Stimulated activated CD4-positive, alpha-beta T cell treated with anti-CD3 and anti-CD28 coated beads, TNF-alpha, amount 100 ng/mL, for 1 hour (primary cell): ENCODE data around the gene RAB31.
"Not testable (repeated sequence)": the region's sequence is repeated elsewhere in the genome, so short reads cannot be mapped to it uniquely, and the experiment has no call there.

ENCODE experiments used
- DNase-seq, 3 donors: peaks; one replicate each; pipeline ENCODE4 v3.0.0-alpha.2; 2020; ENCODE audit warnings: low read depth in 3 of 3, low spot score in 1 of 3

Gene RAB31

GRCh38 chr18:9884532-9885140 is 176.5 kb downstream of the RAB31 start:
- DNase-seq, result no peak

GRCh38 chr18:9885170-9886004 is 177.3 kb downstream of the RAB31 start, which contains the start of gene TXNDC2:
TXNDC2 (plus strand) TSS chr18:9885973; CDS start chr18:9886681, 708 bp downstream.
- no peak for DNase-seq

GRCh38 chr18:9886005-9886348 is 177.9 kb downstream of the RAB31 start:
- no peak for DNase-seq

- DNase-seq, result no peak
Measured at GRCh38 chr18:9887992-9888391, 179.9 kb downstream of the RAB31 start.

GRCh38 chr18:9890196-9890595 is 182.1 kb downstream of the RAB31 start:
- DNase-seq, result no peak

- DNase-seq, result no peak
Measured at GRCh38 chr18:9890957-9891356, 182.9 kb downstream of the RAB31 start.

- DNase-seq, result not testable (repeated sequence)
Measured at GRCh38 chr18:9891515-9891914, 183.4 kb downstream of the RAB31 start.

- no peak for DNase-seq
Measured at GRCh38 chr18:9894454-9895068, 186.5 kb downstream of the RAB31 start.

GRCh38 chr18:9897129-9897528 is 189.0 kb downstream of the RAB31 start:
- no peak for DNase-seq

- not testable (repeated sequence) for DNase-seq
Measured at GRCh38 chr18:9897787-9898291, 189.7 kb downstream of the RAB31 start.

- DNase-seq, result no peak
Measured at GRCh38 chr18:9898792-9899549, 190.9 kb downstream of the RAB31 start.

- DNase-seq, result not testable (repeated sequence)
Measured at GRCh38 chr18:9899550-9899930, 191.4 kb downstream of the RAB31 start.

- DNase-seq, result no peak
Measured at GRCh38 chr18:9900699-9901098, 192.6 kb downstream of the RAB31 start.

GRCh38 chr18:9901377-9901776 is 193.3 kb downstream of the RAB31 start:
- no peak for DNase-seq

- not testable (repeated sequence) for DNase-seq
Measured at GRCh38 chr18:9902264-9902663, 194.2 kb downstream of the RAB31 start.

GRCh38 chr18:9902832-9903231 is 194.7 kb downstream of the RAB31 start:
- DNase-seq, result no peak

GRCh38 chr18:9905401-9905922 is 197.4 kb downstream of the RAB31 start:
- DNase-seq, result no peak

- DNase-seq, result no peak
Measured at GRCh38 chr18:9906481-9906880, 198.4 kb downstream of the RAB31 start.

- no peak for DNase-seq
Measured at GRCh38 chr18:9907867-9908266, 199.8 kb downstream of the RAB31 start.

GRCh38 chr18:9910071-9910470 is 202.0 kb downstream of the RAB31 start:
- DNase-seq, result no peak

- no peak for DNase-seq
Measured at GRCh38 chr18:9910661-9911060, 202.6 kb downstream of the RAB31 start.
